HepG2 (cell line): Measurements from ENCODE around the gene SLC25A38.

Source experiments
- AHR ChIP-seq: IDR thresholded peaks from 2 replicates; pipeline ENCODE4 v1.6.1; 2018; ENCODE audit warnings: missing genetic modification reagents, missing compliant biosample characterization
- ARNT ChIP-seq: fragments of 450-650 bp; IDR thresholded peaks from 2 replicates; pipeline ENCODE4 v1.6.1; 2017
- ATF2 ChIP-seq: sonication (generic); formaldehyde crosslinking; IDR thresholded peaks from 2 replicates; pipeline ENCODE4 v1.4.0; 2020; ENCODE audit warnings: missing genetic modification reagents
- CREB1 ChIP-seq, 2 experiments: fragments of 450-650 bp in 1 of 2; IDR thresholded peaks; 2 replicates each; pipeline ENCODE4 v1.6.1; 2016 to 2017; ENCODE audit warnings: control low read depth in 1 of 2, mild to moderate bottlenecking in 1 of 2, missing compliant biosample characterization in 1 of 2, missing genetic modification characterization in 1 of 2
- EZH2 ChIP-seq: conservative IDR thresholded peaks from 2 replicates; pipeline ENCODE4 v1.6.1; 2012; ENCODE audit warnings: mild to moderate bottlenecking, low read depth, low read length, moderate library complexity
- SMAD9 ChIP-seq: sonication (generic); formaldehyde crosslinking; IDR thresholded peaks from 2 replicates; pipeline ENCODE4 v1.5.1; 2020; ENCODE audit warnings: mild to moderate bottlenecking, missing genetic modification reagents
- ZBTB7A ChIP-seq: sonication (generic); formaldehyde crosslinking; IDR thresholded peaks from 2 replicates; pipeline ENCODE4 v1.8.0; 2022; ENCODE audit warnings: mild to moderate bottlenecking, missing genetic modification reagents
- ZNF331 ChIP-seq: sonication (generic); formaldehyde crosslinking; IDR thresholded peaks from 2 replicates; pipeline ENCODE4 v1.4.0; 2020; ENCODE audit warnings: missing genetic modification reagents

GRCh38 chr3:39420543-39420942, 37.4 kb downstream of the SLC25A38 start:
- TF ChIP-seq ZBTB7A (CRISPR knock-in tag) (no peak), EZH2 (no peak), CREB1 (IDR thresholded peaks at IDR 0.05) (no peak), CREB1 (CRISPR knock-in tag; IDR thresholded peaks at IDR 0.05) (no peak), ARNT (no peak), AHR (CRISPR knock-in tag) (no peak), SMAD9 (CRISPR knock-in tag) (no peak), ZNF331 (CRISPR knock-in tag) (no peak), ATF2 (no peak)
